ENCODE results near the gene PRKG1. TPM values are rescaled to one million over a fixed set of nuclear protein-coding genes. Genes with fewer than 3 reads are reported as not detected.
"Not testable (repeated sequence)": the region's sequence is repeated elsewhere in the genome, so short reads cannot be mapped to it uniquely, and the experiment has no call there.

Gene PRKG1
- total RNA-seq, 1 donor, result 67.3 TPM

DNA sequence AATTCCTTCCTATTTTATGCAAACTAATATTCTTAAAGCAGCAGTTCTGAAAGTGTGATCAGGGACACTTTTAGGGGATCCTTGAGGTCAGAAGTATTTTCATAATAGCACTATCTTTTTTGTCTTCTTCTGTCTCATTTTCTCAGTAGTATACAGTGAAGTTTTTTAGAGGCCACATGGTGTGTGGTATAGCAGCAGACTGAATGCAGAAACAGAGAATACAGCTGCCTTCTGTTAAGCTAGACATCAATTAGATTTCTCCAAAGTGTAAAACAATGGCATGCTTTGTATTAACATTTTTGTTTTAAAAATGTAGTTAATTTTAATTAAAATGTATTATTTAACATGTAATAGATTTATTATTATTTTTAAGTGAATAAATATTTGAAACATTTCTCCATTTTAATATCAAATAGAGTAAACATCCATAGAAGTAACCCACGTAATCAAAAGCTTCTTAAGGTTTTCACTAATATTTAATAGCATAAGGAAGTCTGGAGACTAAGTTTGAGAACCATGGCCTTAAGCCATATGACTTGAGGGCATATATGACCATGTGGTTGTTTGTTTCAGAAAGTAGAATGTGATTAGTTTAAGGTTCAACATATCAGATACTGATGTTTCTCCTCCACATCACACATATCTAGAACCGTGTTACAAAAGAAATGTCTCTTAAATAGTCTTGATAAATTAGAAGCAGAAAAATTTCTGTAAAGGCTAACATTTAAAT is 94.0 kb downstream of the PRKG1 start:
- DNase-seq (ENCODE audit: low read depth in 2 of 3, low spot score in 2 of 3), result no peak

- DNase-seq (ENCODE audit: low read depth in 2 of 3, low spot score in 2 of 3), result no peak
These were observed 94.8 kb downstream of the PRKG1 start for GRCh38 chr10:51169111-51169510.

GRCh38 chr10:51170518-51171245 is 96.4 kb downstream of the PRKG1 start:
- no peak for DNase-seq (ENCODE audit: low read depth in 2 of 3, low spot score in 2 of 3)

DNA sequence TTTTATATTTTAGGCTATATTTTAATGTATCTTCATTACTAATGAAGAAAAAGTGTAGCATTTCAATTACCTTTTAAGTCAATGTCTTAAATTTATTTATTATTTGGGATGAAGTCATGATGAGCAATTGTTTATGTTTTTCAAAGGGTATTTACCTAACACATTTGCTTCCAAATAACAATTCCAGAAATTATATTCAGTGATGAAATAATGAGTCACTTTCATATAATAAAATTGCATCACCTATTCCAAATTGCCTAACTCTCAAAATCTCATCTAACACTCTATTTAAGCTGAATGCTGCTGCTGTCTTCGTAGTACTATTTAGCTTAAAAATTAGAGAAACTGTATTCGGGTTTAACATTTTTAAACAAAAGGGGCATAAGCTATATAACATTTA is 97.7 kb downstream of the PRKG1 start:
- no peak for DNase-seq (ENCODE audit: low read depth in 2 of 3, low spot score in 2 of 3)

DNA sequence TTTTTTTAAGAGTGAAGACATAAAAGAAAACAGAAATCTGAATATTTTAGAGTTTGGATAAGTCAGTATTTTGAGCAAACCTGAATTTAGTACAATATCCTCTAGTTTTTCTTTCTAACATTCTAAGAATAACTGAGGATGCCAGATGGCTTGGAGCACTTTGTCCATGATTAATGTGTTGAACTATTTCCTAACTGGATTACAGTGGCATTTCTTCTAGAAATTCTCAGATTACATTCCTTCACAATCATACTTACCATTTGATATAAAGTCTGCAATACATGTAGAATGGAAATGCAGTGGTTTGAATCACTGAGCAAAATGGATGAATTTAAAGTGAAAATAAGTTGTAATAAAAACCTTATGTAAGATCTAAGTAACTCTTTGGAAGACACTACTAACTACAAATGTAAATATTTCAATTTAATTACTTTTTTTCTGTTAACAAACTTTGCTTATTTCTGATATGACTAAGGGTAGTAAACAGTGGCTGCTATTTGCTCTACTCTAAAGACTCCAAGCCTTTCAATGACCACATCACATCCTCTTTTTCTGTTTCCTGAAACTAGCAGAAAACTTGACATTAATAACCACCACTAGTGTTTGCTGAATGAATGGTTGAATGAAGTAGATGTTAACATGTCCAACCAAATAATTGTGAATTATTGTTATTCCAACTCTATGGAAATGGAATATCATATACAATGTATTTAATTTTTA is 102.8 kb downstream of the PRKG1 start:
- peak in 1 of 3 donors; percentile 8 for DNase-seq (ENCODE audit: low read depth in 2 of 3, low spot score in 2 of 3)

- DNase-seq (ENCODE audit: low read depth in 2 of 3, low spot score in 2 of 3), result no peak
These were observed 104.3 kb downstream of the PRKG1 start for GRCh38 chr10:51178634-51179033.

DNA sequence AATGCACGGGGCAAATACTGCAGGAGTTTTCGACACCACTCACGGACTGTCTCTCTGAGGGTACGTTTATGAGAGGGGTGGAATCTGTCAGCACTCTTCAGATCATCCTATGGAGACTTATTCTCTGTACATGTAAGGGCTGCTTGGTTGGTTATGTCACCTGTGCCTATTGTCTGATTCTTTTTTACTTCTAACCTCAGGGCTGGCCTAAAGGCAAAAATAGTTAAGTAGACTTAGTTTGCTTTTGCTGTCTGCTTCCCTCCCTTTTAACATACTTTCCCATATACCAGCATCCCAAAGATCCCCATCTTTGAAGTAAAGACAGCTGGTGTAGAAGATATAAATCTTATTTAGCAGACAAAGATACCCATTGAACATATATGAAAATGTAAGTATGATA is 105.9 kb downstream of the PRKG1 start:
- no peak for DNase-seq (ENCODE audit: low read depth in 2 of 3, low spot score in 2 of 3)

GRCh38 chr10:51183783-51184182 is 109.5 kb downstream of the PRKG1 start:
- no peak for DNase-seq (ENCODE audit: low read depth in 2 of 3, low spot score in 2 of 3)

GRCh38 chr10:51186361-51186760 is 112.1 kb downstream of the PRKG1 start:
- DNase-seq (ENCODE audit: low read depth in 2 of 3, low spot score in 2 of 3), result no peak

- no peak for DNase-seq (ENCODE audit: low read depth in 2 of 3, low spot score in 2 of 3)
These were observed 113.7 kb downstream of the PRKG1 start for GRCh38 chr10:51188008-51188407.

DNA sequence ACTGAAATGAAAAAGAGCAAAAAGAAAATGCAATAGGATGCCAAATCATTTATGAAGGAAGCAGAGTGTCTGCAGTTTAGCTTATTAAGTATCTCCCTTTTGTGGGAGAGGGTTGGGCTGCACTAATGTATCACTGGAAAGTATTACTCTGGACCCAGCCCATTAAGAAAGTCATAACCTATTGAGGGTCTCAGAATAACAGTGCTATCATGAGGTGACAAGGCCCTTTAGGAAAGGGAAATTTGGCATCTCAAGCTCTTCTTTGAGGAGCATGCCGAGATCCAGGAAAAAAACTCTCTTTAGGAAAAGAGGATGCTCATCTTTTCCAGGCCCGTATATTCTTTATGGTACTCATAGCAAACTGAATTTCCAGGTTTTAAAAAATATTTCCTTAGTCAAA is 114.6 kb downstream of the PRKG1 start:
- no peak for DNase-seq (ENCODE audit: low read depth in 2 of 3, low spot score in 2 of 3)

- DNase-seq (ENCODE audit: low read depth in 2 of 3, low spot score in 2 of 3), result no peak
These were observed 122.4 kb downstream of the PRKG1 start for GRCh38 chr10:51196508-51197175.

GRCh38 chr10:51198170-51198569 is 123.9 kb downstream of the PRKG1 start:
- no peak for DNase-seq (ENCODE audit: low read depth in 2 of 3, low spot score in 2 of 3)

- DNase-seq (ENCODE audit: low read depth in 2 of 3, low spot score in 2 of 3), result no peak
These were observed 127.7 kb downstream of the PRKG1 start for GRCh38 chr10:51201947-51202346.

DNA sequence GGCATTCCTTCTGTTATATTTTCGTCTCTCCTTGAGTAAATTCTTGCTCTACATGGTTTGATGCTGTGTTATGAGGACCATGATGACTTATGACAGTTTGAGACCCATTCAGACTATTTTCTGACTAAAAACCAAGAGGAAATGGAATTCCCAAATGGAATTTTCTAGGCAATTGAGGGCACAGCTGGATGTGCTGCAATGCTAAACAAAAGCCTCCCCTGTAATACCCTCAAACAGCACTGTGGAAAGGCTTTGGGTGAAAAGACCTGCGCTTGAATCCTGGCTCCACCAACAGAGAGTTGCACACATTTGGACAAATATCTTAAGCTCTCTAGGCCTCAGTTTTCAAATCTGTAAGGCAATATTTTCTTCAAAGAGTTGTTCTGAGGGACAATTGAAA is 129.1 kb downstream of the PRKG1 start:
- DNase-seq (ENCODE audit: low read depth in 2 of 3, low spot score in 2 of 3), result no peak

DNA sequence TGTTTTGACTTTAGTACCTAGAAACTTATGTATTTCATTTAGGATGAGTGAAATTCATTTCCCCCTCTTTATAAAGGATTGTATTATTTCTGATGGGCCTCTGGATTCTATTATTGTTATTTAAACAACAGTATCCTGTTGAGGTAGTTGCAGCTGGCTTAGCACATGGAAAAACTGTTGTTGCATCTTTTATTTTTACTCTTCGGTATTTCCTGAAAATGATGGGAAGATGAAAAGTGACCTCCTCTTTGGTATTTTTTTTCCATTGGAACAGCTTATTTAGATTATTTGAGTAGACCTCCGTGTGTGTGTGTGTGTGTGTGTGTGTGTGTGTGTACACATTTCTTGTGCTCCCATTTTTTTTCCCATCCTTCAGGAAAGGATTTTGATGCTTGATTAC is 129.8 kb downstream of the PRKG1 start:
- no peak for DNase-seq (ENCODE audit: low read depth in 2 of 3, low spot score in 2 of 3)

GRCh38 chr10:51204701-51205100 is 130.4 kb downstream of the PRKG1 start:
- no peak for DNase-seq (ENCODE audit: low read depth in 2 of 3, low spot score in 2 of 3)

DNA sequence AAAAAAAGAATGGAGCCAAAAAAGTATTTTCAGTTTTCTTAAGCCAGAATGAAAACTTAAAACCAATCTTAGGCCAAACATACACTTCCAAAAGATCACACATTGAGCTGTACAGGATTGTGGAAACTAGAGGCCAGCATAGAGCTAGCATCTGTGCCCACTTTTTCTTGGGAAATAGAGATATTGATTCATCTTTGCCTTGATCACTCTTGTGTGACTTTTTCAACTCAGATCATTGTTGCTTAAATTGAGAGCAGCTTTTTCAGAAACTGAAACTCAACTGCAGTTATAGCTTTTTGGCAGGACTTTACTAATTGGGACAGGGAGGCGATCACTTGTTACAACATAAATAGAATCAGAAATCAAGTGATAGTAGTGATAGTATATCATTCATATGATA is 132.2 kb downstream of the PRKG1 start:
- no peak for DNase-seq (ENCODE audit: low read depth in 2 of 3, low spot score in 2 of 3)

- DNase-seq (ENCODE audit: low read depth in 2 of 3, low spot score in 2 of 3), result not testable (repeated sequence)
These were observed 138.7 kb downstream of the PRKG1 start for GRCh38 chr10:51212937-51213336.

- DNase-seq (ENCODE audit: low read depth in 2 of 3, low spot score in 2 of 3), result no peak
These were observed 140.2 kb downstream of the PRKG1 start for GRCh38 chr10:51214207-51215196.
